Activated CD8-positive, alpha-beta T cell treated with anti-CD3 and anti-CD28 coated beads for 36 hours (primary cell): ENCODE results near the gene TMEM63B. TPM values are rescaled to one million over a fixed set of nuclear protein-coding genes. Genes with fewer than 3 reads are reported as not detected.

ENCODE experiments used
- ATAC-seq: fragments of 200-7000 bp; cut with Tn5 transposase; one replicate; pipeline ENCODE4 v1.10.0; 2021; ENCODE audit warnings: mild to moderate bottlenecking, moderate library complexity
- CTCF ChIA-PET: fragments of 350-600 bp; sonication (Branson Sonifier 250); formaldehyde crosslinking; loops from one replicate; lab custom pipeline; 2021; ENCODE audit warnings: antibody characterized with exemption; lab: Charles Lee
- POLR2A ChIA-PET: fragments of 350-600 bp; sonication (Branson Sonifier 250); formaldehyde crosslinking; loops from one replicate; lab custom pipeline; 2021; ENCODE audit warnings: antibody characterized with exemption; lab: Charles Lee
- DNase-seq: peaks from one replicate; pipeline ENCODE4 v3.0.0-alpha.2; 2020
- H3K27ac Mint-ChIP-seq: one replicate; pipeline ENCODE4 v1.8.0; 2021; ENCODE audit warnings: mild to moderate bottlenecking, mixed read lengths
- H3K27me3 Mint-ChIP-seq: one replicate; pipeline ENCODE4 v1.8.0; 2021; ENCODE audit warnings: mixed read lengths
- H3K36me3 Mint-ChIP-seq: one replicate; pipeline ENCODE4 v1.8.0; 2021; ENCODE audit warnings: low read depth, mixed read lengths
- H3K4me1 Mint-ChIP-seq: one replicate; pipeline ENCODE4 v1.8.0; 2021; ENCODE audit warnings: low read depth, mixed read lengths
- H3K4me3 Mint-ChIP-seq: one replicate; pipeline ENCODE4 v1.8.0; 2021; ENCODE audit warnings: mild to moderate bottlenecking, moderate library complexity, mixed read lengths
- H3K9me3 Mint-ChIP-seq: one replicate; pipeline ENCODE4 v1.8.0; 2021; ENCODE audit warnings: mixed read lengths
- intact Hi-C: fragments of 100-400 bp; cut with micrococcal nuclease; formaldehyde crosslinking; loops from one replicate; pipeline ENCODE4 v1.10.0; 2022
- total RNA-seq, 2 experiments: library from RNA; stranded (reverse); gene quantifications; one replicate each; pipeline ENCODE4 v1.2.3, GENCODE V29; 2021
- TF ChIP-seq, protein P1 (sequence below): fragments of 200-600 bp; IDR thresholded peaks from one replicate; pipeline ENCODE4 v1.8.0; 2022; ENCODE audit warnings: antibody characterized with exemption, mild to moderate bottlenecking

Gene TMEM63B
- total RNA-seq, 2 experiments from 2014 or later: 9.1 to 12.9 TPM

DNA sequence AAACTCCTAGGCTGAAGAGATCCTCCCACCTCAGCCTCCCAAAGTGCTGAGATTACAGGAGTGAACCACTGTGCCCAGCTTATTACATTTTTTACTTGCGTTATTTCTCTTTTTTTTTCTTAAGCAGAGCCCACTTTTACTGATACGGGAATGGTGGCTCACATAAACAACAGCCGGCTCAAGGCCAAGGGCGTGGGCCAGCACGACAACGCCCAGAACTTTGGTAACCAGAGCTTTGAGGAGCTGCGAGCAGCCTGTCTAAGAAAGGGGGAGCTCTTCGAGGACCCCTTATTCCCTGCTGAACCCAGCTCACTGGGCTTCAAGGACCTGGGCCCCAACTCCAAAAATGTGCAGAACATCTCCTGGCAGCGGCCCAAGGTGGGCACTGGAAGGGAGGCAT lies 41.8 kb downstream of the TMEM63B start:
- no peak overlapping the region for H3K27ac Mint-ChIP-seq
- DNase-seq (no peak), ATAC-seq (no peak)
- H3K9me3 Mint-ChIP-seq: no peaks in the 10 kb centered on the region
- intact Hi-C loops: no loop called here
- CTCF ChIA-PET: interaction anchor here (0.8 to 1.5 kb wide), 5 partner anchors 15 to 78 kb away, joined by 3 to 4 read pairs (median 3); partner anchors contain the start of gene HSP90AB1
- POLR2A ChIA-PET: interaction anchor here (0.7 to 1.4 kb wide), 5 partner anchors 31 to 87 kb away, joined by 3 to 4 read pairs (median 3); partner anchors contain the start of gene HSP90AB1
- H3K36me3 Mint-ChIP-seq: no peaks in the 10 kb centered on the region
- H3K27me3 Mint-ChIP-seq: peaks cover 4% of the 10 kb centered on the region
- H3K4me3 Mint-ChIP-seq: no peak overlapping the region
- peaks cover 23% of the 10 kb centered on the region for H3K4me1 Mint-ChIP-seq
- TF ChIP-seq, protein P1, sequence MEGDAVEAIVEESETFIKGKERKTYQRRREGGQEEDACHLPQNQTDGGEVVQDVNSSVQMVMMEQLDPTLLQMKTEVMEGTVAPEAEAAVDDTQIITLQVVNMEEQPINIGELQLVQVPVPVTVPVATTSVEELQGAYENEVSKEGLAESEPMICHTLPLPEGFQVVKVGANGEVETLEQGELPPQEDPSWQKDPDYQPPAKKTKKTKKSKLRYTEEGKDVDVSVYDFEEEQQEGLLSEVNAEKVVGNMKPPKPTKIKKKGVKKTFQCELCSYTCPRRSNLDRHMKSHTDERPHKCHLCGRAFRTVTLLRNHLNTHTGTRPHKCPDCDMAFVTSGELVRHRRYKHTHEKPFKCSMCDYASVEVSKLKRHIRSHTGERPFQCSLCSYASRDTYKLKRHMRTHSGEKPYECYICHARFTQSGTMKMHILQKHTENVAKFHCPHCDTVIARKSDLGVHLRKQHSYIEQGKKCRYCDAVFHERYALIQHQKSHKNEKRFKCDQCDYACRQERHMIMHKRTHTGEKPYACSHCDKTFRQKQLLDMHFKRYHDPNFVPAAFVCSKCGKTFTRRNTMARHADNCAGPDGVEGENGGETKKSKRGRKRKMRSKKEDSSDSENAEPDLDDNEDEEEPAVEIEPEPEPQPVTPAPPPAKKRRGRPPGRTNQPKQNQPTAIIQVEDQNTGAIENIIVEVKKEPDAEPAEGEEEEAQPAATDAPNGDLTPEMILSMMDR: no peak

DNA sequence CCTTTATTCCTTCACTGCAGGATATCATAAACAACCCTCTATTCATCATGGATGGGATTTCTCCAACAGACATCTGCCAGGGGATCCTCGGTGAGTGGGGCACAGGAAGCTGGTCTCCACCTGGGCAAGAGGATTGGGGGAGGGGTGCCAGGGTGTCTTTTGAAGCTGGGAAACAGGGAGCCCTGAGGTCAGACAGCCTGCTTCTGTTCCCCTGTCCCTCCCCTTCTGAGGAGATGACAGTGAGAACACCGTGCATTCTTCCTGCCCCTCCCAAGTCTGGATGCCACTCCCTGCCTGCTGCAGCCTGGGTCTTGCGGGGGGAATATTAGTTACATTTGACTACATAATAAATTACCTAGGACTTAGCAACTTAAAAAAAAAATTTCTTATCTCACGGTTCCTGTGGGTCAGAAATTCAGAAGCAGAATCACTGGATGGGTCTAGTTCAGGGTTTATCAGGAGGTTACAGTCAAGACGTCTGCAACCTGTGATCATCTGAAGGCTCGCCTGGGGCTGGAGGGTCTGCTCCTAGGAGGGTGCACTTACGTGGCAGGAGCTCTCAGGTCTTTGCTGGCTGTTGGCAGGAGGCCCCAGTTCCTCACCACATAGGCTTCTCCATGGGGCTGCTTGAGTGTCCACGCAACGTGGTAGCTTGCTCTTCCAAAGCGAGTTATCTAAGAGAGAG lies 42.7 kb downstream of the TMEM63B start:
- H3K36me3 Mint-ChIP-seq: no peaks in the 10 kb centered on the region
- H3K27me3 Mint-ChIP-seq: no peaks in the 10 kb centered on the region
- TF ChIP-seq, protein P1: no peak
- peaks cover 23% of the 10 kb centered on the region for H3K4me1 Mint-ChIP-seq
- intact Hi-C loops: loop anchor here (5.0 kb wide), 1 partner anchor 67 kb away; no protein-coding TSS in a partner anchor
- no peak overlapping the region for H3K27ac Mint-ChIP-seq
- CTCF ChIA-PET: interaction anchor here (0.8 to 1.5 kb wide), 5 partner anchors 16 to 74 kb away, joined by 3 to 4 read pairs (median 3); no protein-coding TSS in a partner anchor
- no peaks in the 10 kb centered on the region for H3K9me3 Mint-ChIP-seq
- POLR2A ChIA-PET: interaction anchor here (0.7 to 1.2 kb wide), 3 partner anchors 55 to 79 kb away, joined by 3 to 4 read pairs (median 3); no protein-coding TSS in a partner anchor
- no peak overlapping the region for H3K4me3 Mint-ChIP-seq
- no peak for ATAC-seq
- DNase-seq: no peak

DNA sequence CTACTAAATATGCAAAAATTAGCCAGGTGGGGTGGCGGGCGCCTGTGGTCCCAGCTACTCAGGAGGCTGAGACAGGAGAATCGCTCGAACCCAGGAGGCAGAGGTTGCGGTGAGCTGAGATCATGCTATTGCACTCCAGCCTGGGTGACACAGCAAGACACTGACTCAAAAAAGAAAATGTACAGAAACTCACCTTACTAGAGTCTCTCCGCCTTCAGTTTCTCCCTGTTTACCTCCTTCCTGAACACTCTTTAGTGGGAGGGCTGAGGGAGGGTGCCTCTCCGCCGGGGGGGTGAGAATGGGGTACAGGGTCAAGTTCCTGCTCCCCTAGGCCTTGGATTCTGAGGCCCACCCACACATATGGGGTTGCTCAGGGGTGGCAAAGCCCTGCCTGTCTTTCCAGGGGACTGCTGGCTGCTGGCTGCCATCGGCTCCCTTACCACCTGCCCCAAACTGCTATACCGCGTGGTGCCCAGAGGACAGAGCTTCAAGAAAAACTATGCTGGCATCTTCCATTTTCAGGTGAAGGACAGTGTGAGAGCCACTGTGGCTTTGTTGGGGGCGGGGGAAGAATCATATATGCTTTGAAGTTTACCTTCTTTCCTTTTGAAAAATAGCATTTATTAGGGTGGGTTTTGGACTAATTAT lies 44.7 kb downstream of the TMEM63B start:
- peaks cover 24% of the 10 kb centered on the region for H3K4me1 Mint-ChIP-seq
- H3K27me3 Mint-ChIP-seq: no peaks in the 10 kb centered on the region
- CTCF ChIA-PET: interaction anchor here (0.6 to 2.7 kb wide), 38 partner anchors 9 to 397 kb away, joined by 3 to 28 read pairs (median 4); partner anchors contain the start of genes AARS2, SLC29A1 and SLC35B2
- TF ChIP-seq, protein P1: no peak
- intact Hi-C loops: loop anchor here (2.0 to 5.0 kb wide), 2 partner anchors 65 to 167 kb away; no protein-coding TSS in a partner anchor
- DNase-seq (peak; percentile 74), ATAC-seq (peak; percentile 60)
- no peaks in the 10 kb centered on the region for H3K9me3 Mint-ChIP-seq
- H3K27ac Mint-ChIP-seq: peak overlapping the region; percentile 81
- POLR2A ChIA-PET: interaction anchor here (1.0 to 2.5 kb wide), 8 partner anchors 9 to 84 kb away, joined by 3 to 15 read pairs (median 4); partner anchors contain the start of gene HSP90AB1
- H3K36me3 Mint-ChIP-seq: no peaks in the 10 kb centered on the region
- peak overlapping the region; percentile 43 for H3K4me3 Mint-ChIP-seq

DNA sequence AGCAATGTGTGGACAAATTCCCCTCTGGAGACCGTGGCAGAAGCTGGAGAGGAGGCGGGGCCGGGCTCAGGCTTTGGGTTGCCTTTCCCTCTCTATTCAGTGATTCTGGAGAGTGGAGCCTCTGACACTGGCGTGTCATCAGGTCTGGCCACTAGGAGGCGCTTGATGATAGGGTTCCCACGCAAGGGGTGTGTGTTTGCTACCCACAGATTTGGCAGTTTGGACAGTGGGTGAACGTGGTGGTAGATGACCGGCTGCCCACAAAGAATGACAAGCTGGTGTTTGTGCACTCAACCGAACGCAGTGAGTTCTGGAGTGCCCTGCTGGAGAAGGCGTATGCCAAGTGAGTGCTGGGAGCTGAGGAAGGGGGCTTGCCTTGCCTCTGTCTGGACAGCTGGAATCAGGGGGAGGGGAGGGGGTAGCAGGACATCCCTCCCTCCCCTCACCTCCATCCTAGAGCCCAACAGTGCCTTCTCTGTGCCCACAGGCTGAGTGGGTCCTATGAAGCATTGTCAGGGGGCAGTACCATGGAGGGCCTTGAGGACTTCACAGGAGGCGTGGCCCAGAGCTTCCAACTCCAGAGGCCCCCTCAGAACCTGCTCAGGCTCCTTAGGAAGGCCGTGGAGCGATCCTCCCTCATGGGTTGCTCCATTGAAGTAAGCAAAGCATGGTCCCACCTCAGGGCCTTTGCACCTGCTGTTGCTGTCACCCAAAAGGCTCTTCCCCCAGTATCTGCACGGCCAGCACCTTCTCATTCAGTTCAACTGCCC lies 45.6 kb downstream of the TMEM63B start:
- ATAC-seq: peak; percentile 65
- Mint-ChIP-seq H3K4me1 (peaks cover 27% of the 10 kb centered on the region), H3K27me3 (no peaks in the 10 kb centered on the region), H3K9me3 (no peaks in the 10 kb centered on the region), H3K36me3 (no peaks in the 10 kb centered on the region), H3K27ac (peak overlapping the region; percentile 81), H3K4me3 (no peak overlapping the region)
- ChIA-PET POLR2A (interaction anchor here (0.6 to 2.5 kb wide), 14 partner anchors 8 to 83 kb away, joined by 3 to 15 read pairs (median 3); partner anchors contain the start of genes HSP90AB1 and SLC29A1), CTCF (interaction anchor here (0.6 to 2.7 kb wide), 41 partner anchors 8 to 398 kb away, joined by 3 to 28 read pairs (median 4); partner anchors contain the start of genes AARS2, SLC29A1 and SLC35B2)
- intact Hi-C loops: loop anchor here (2.0 to 5.0 kb wide), 2 partner anchors 64 to 166 kb away; no protein-coding TSS in a partner anchor
- TF ChIP-seq, protein P1: peak; percentile 89
- DNase-seq: peak; percentile 90
